Tracheal epithelial cell (primary cell): ENCODE data around the gene NCKAP5. TPM values are rescaled to one million over a fixed set of nuclear protein-coding genes. Genes with fewer than 3 reads are reported as not detected.

ENCODE experiments used
- total RNA-seq: library from RNA; depleted of rRNA; stranded (reverse); fragments of >200 nt; gene quantifications from 2 replicates; pipeline ENCODE4 v1.2.1, GENCODE V29; 2014

NCKAP5 gene
- 0.43 and 0.96 TPM in 2 replicates for total RNA-seq

DNA sequence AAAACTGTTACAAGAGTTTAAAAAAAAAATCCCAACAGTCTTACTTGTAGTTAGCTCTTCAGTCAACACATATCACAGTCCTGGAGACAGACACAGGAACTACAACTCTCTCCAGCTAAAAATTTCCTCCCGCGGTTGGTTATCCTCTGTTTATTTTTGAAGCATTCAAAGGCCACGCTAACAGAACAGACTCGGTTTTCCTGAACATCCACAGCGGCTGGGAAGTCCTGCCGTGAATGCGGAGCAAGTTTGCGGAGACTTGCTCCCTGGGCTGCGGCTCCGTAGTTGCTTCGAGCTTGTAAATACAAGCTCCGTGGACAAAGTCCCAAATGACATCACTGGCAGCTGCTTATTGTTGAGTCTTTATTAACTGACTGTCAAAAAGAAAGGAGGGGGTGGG, at the start of gene NCKAP5:
Gene NCKAP5 (minus strand): TSS at position 292 of the 400 bp plus-strand sequence. CDS start 50,937 bp downstream, outside the sequence.

DNA sequence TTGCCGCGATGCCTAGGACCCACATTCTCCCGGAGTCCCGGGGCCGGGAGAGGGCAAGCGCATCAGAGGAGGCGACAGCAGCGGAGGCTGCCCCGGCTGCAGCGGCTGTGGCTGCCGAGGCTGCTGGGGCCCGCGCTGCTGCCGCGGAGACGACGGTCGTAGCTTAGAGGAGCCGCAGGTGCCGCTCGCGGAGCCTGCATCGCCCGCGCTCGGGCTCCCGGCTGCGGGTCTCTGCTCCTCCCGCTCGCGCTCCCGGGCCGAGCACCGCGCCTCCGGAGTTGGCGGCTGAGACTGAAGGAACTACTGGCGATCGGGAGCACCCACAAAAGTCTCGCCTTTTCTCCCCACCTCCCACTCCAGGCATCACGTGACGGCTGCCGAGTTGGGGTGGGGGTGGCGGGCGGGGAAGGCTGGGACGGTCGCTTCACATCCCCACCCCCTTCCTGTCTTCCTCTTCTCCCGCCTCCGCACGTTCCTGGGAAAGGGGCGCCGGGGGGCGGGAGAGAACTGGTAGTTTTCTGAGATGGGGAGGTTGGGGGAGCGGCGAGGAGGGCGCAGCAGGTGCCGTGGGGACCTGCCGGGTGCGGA, 898.3 kb downstream of the NCKAP5 start, which contains the start of gene LYPD1:
Gene LYPD1 (minus strand): TSS at position 298 of the 588 bp plus-strand sequence. CDS start 273 bp downstream, at position 25.

